Transverse colon (tissue), 4 donors: ENCODE results near the gene RSL1D1. TPM values are rescaled to one million over a fixed set of nuclear protein-coding genes. Genes with fewer than 3 reads are reported as not detected.
"Not testable (repeated sequence)": the region's sequence is repeated elsewhere in the genome, so short reads cannot be mapped to it uniquely, and the experiment has no call there.

Source experiments
- DNase-seq: peaks from one replicate; pipeline ENCODE4 v3.0.0-alpha.2; 2019
- H3K27ac ChIP-seq, 4 donors: fragments of 200-600 bp; sonication (generic); 2 replicates each; pipeline ENCODE4 v1.5.1; 2016 to 2018; ENCODE audit warnings: inconsistent platforms in 4 of 4
- H3K27me3 ChIP-seq: fragments of 200-600 bp; sonication (generic); 2 replicates; pipeline ENCODE4 v1.5.1; 2017; ENCODE audit warnings: inconsistent platforms
- H3K36me3 ChIP-seq, 4 donors: fragments of 200-600 bp; sonication (generic); 2 replicates each; pipeline ENCODE4 v1.5.1; 2017 to 2019; ENCODE audit warnings: inconsistent platforms in 4 of 4
- H3K4me1 ChIP-seq, 4 donors: fragments of 200-600 bp; sonication (generic); 2 replicates each; pipeline ENCODE4 v1.5.1; 2017 to 2020; ENCODE audit warnings: inconsistent platforms in 4 of 4
- H3K4me3 ChIP-seq, 4 donors: fragments of 200-600 bp; sonication (generic); 1 replicate in 1 of 4; 2 replicates in 3 of 4; pipeline versions ENCODE4 v1.5.1 to v1.6.1; 2017 to 2019; ENCODE audit warnings: inconsistent platforms in 4 of 4
- H3K9me3 ChIP-seq, 2 donors: fragments of 200-600 bp; sonication (generic); 2 replicates each; pipeline ENCODE4 v1.5.1; 2017 to 2019; ENCODE audit warnings: inconsistent platforms in 2 of 2
- CTCF ChIP-seq, 5 experiments: fragments of 200-600 bp in 3 of 5; fragments of 450-650 bp in 2 of 5; sonication (generic) in 3 of 5; IDR thresholded peaks; 1 replicate in 2 of 5; 2 replicates in 3 of 5; pipeline ENCODE4 v1.5.1; 2016 to 2017; ENCODE audit warnings: antibody characterized with exemption in 5 of 5, inconsistent platforms in 3 of 5, mild to moderate bottlenecking in 2 of 5, moderate library complexity in 1 of 5
- EP300 ChIP-seq: sonication (generic); formaldehyde crosslinking; IDR thresholded peaks from one replicate; pipeline ENCODE4 v1.6.1; 2017; ENCODE audit warnings: antibody characterized with exemption, low read depth
- POLR2A ChIP-seq: fragments of 450-650 bp; IDR thresholded peaks from one replicate; pipeline ENCODE4 v1.6.1; 2016; ENCODE audit warnings: antibody characterized with exemption, mild to moderate bottlenecking, moderate library complexity
- POLR2AphosphoS5 ChIP-seq, 3 donors: sonication (generic); formaldehyde crosslinking; IDR thresholded peaks; one replicate each; pipeline ENCODE4 v1.6.1; 2016; ENCODE audit warnings: antibody characterized with exemption in 3 of 3
- WGBS, 2 donors: methylation state at CpG; one replicate each; pipeline ENCODE4 v1.1.5; 2018; ENCODE audit warnings: low coverage in 1 of 2; 5-methylcytosine and 5-hydroxymethylcytosine counted together
- in situ Hi-C, 4 donors: fragments of 200-750 bp; cut with MboI; loops; one replicate each; pipeline versions ENCODE4 v1.15.0 to v1.15.1; 2017; ENCODE audit warnings: low sequenced_read_pairs in 3 of 4, low pct_ligation_motif_present in 1 of 4, low pct_unique_long_range_greater_than_20kb in 1 of 4
- intact Hi-C: fragments of 100-400 bp; cut with DNase I; formaldehyde crosslinking; loops from one replicate; pipeline ENCODE4 v1.15.1; 2023; ENCODE audit warnings: low total_unique reads
- total RNA-seq, 4 donors: library from RNA; depleted of rRNA; stranded (reverse); fragments of >200 nt; gene quantifications; one replicate each; pipeline ENCODE4 v1.1.0, GENCODE V29; 2016

RSL1D1 gene
- total RNA-seq, 4 donors from 2014 or later: 41.5 to 120 (median 65.9) TPM

GRCh38 chr16:11835891-11836649 lies 15.3 kb downstream of the RSL1D1 start:
- intact Hi-C loops: no loop called here
- peaks cover 0 to 44% (median 22%) of the 10 kb centered on the region in 4 donors for H3K36me3 ChIP-seq
- in situ Hi-C loops: no loop called here

GRCh38 chr16:11835309-11835708 lies 16.0 kb downstream of the RSL1D1 start:
- no peak for DNase-seq
- no peak overlapping the region for H3K27ac ChIP-seq
- no peaks in the 10 kb centered on the region for H3K4me1 ChIP-seq
- in situ Hi-C loops (no loop called here), intact Hi-C loops (no loop called here)
- 85% methylated on average over 4 of the region's 4 CpGs; no CpG with 5 or more reads in 1 of the 2 donors for WGBS, 2 donors
- H3K27me3 ChIP-seq: no peaks in the 10 kb centered on the region
- H3K36me3 ChIP-seq: peaks cover 0 to 36% (median 18%) of the 10 kb centered on the region in 4 donors
- no peak for TF ChIP-seq POLR2AphosphoS5 (IDR thresholded peaks at IDR 0.05)
- H3K9me3 ChIP-seq: no peaks in the 10 kb centered on the region
- H3K4me3 ChIP-seq: no peak overlapping the region

More at GRCh38 chr16:11835891-11836649, 15.3 kb downstream of the RSL1D1 start:
- no peak overlapping the region for H3K27ac ChIP-seq
- no peak for DNase-seq
- TF ChIP-seq EP300 (no peak), POLR2AphosphoS5 (IDR thresholded peaks at IDR 0.05) (no peak), CTCF (IDR thresholded peaks at IDR 0.05) (no peak), POLR2A (no peak)
- no peak overlapping the region for H3K4me3 ChIP-seq
- H3K9me3 ChIP-seq: no peaks in the 10 kb centered on the region
- no peaks in the 10 kb centered on the region for H3K27me3 ChIP-seq
- WGBS, 2 donors: 64 to 66% methylated on average over 3 to 9 of the region's 9 CpGs
- no peaks in the 10 kb centered on the region for H3K4me1 ChIP-seq

- Histone ChIP-seq H3K4me3 (no peak overlapping the region), H3K27ac (no peak overlapping the region), H3K27me3 (no peaks in the 10 kb centered on the region), H3K36me3 (peaks cover 0 to 25% (median 12%) of the 10 kb centered on the region in 4 donors), H3K4me1 (no peaks in the 10 kb centered on the region), H3K9me3 (no peaks in the 10 kb centered on the region)
- WGBS, 2 donors: 71 to 81% methylated on average over 2 to 6 of the region's 6 CpGs
- intact Hi-C loops: no loop called here
- TF ChIP-seq EP300 (no peak), POLR2AphosphoS5 (IDR thresholded peaks at IDR 0.05) (no peak), POLR2A (no peak), CTCF (IDR thresholded peaks at IDR 0.05) (no peak)
- no peak for DNase-seq
- in situ Hi-C loops: no loop called here
These were observed 17.2 kb downstream of the RSL1D1 start for GRCh38 chr16:11833951-11834695.

GRCh38 chr16:11828696-11829095 lies 22.6 kb downstream of the RSL1D1 start:
- Histone ChIP-seq H3K4me1 (peaks cover 0 to 10% (median 0%) of the 10 kb centered on the region in 4 donors), H3K27me3 (no peaks in the 10 kb centered on the region), H3K4me3 (no peak overlapping the region), H3K27ac (no peak overlapping the region), H3K36me3 (no peaks in the 10 kb centered on the region), H3K9me3 (no peaks in the 10 kb centered on the region)
- in situ Hi-C loops (no loop called here), intact Hi-C loops (loop anchor here (5.0 kb wide), 1 partner anchor 56 kb away; no protein-coding TSS in a partner anchor)
- WGBS, 2 donors: 81 to 84% methylated on average over 5 of the region's 5 CpGs
- no peak for TF ChIP-seq POLR2AphosphoS5 (IDR thresholded peaks at IDR 0.05)
- no peak for TF ChIP-seq POLR2A
- TF ChIP-seq CTCF (IDR thresholded peaks at IDR 0.05): no peak
- no peak for TF ChIP-seq EP300
- DNase-seq: no peak

GRCh38 chr16:11825520-11826165 lies 25.7 kb downstream of the RSL1D1 start:
- H3K27me3 ChIP-seq, in situ Hi-C loops: not testable (repeated sequence)
- 88 to 93% methylated on average over 3 to 13 of the region's 13 CpGs for WGBS, 2 donors

More at GRCh38 chr16:11825520-11826165, 25.7 kb downstream of the RSL1D1 start:
- not testable (repeated sequence) for H3K36me3 ChIP-seq, H3K4me3 ChIP-seq, H3K27ac ChIP-seq, H3K4me1 ChIP-seq, DNase-seq, H3K9me3 ChIP-seq
- intact Hi-C loops: loop anchor here (5.0 kb wide), 1 partner anchor 53 kb away; no protein-coding TSS in a partner anchor
